ENCODE data around the gene PHLDA2.

Gene PHLDA2

DNA sequence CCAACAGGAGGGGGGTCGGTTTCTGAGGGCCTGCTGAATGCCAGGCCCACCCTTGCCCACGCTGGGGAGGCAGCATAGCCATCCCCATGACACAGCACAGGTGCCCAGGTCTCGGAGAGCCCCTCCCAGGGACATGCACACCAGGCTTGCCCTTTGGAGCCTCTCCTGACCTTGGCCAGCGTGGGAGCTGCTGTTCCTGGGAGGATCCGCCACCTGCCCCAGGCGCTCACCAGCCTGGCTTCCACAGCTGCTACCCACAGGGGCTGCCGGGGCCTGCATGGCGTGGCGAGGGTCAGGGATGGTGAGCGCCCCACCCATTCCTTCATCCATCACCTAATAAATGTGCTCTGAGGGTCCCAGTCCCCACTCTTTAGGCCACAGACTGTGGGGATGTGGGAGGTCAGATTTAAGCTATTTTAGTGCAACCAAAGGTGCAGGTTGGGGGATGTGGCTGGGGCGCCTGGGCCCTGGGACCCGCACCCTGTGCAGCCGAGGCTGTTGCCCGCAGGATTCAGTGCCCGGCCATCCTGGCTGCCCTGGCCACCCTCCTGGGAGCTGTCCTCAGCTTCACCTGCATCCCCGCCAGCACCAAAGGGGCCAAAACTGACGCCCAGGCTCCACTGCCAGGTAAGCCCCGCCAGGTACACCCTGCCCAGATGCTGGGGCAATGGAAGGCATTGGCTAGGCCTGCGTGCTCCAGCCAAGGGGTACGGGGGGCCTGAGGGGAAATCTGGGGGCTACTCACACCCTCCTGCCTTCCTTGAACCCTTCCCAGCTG, 12.9 kb downstream of the PHLDA2 start:
- Histone ChIP-seq H3K36me3 (ENCODE audit: control insufficient read depth, insufficient read depth, low read length) (no peaks in the 10 kb centered on the region), H3K4me1 (ENCODE audit: control insufficient read depth, insufficient read depth, low read length) (peaks cover 2% of the 10 kb centered on the region; the same call in 1 of the 2 replicates), H3K9me3 (ENCODE audit: control insufficient read depth, insufficient read depth, low read length) (no peaks in the 10 kb centered on the region), H3K27ac (ENCODE audit: low read length) (no peak overlapping the region), H3K4me3 (ENCODE audit: low read length) (no peak overlapping the region), H3K27me3 (ENCODE audit: control insufficient read depth, insufficient read depth, low read length) (no peaks in the 10 kb centered on the region)
- no peak for DNase-seq (ENCODE audit: low read depth, low spot score)
- WGBS (ENCODE audit: insufficient coverage, insufficient read length): no CpG with 5 or more reads among the region's 20 CpGs

DNA sequence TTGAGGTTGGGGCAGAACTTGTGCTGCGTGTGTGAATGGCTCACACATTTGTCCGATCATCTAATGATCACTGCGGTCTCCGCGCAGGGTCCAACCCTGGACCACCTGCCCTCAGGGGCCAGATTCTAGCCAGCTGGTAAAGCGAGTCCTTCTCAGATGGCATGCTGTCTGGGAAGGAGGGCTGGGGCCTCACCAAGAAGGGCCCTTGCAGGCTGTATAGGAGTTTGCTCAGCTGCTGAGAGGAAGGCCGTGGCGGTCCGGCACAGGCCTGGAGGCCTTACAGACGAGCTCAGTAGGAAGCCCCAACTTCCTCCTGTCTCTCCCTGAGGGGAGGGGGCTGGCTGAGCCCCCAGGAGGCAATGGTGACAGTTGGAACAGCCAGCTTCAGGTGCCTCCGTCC, 13.7 kb downstream of the PHLDA2 start:
- Histone ChIP-seq H3K4me1 (ENCODE audit: control insufficient read depth, insufficient read depth, low read length) (peaks cover 2% of the 10 kb centered on the region; the same call in 1 of the 2 replicates), H3K9me3 (ENCODE audit: control insufficient read depth, insufficient read depth, low read length) (no peaks in the 10 kb centered on the region), H3K36me3 (ENCODE audit: control insufficient read depth, insufficient read depth, low read length) (no peaks in the 10 kb centered on the region), H3K4me3 (ENCODE audit: low read length) (no peak overlapping the region), H3K27me3 (ENCODE audit: control insufficient read depth, insufficient read depth, low read length) (no peaks in the 10 kb centered on the region), H3K27ac (ENCODE audit: low read length) (no peak overlapping the region)
- no peak for DNase-seq (ENCODE audit: low read depth, low spot score)
- WGBS (ENCODE audit: insufficient coverage, insufficient read length): no CpG with 5 or more reads among the region's 11 CpGs

DNA sequence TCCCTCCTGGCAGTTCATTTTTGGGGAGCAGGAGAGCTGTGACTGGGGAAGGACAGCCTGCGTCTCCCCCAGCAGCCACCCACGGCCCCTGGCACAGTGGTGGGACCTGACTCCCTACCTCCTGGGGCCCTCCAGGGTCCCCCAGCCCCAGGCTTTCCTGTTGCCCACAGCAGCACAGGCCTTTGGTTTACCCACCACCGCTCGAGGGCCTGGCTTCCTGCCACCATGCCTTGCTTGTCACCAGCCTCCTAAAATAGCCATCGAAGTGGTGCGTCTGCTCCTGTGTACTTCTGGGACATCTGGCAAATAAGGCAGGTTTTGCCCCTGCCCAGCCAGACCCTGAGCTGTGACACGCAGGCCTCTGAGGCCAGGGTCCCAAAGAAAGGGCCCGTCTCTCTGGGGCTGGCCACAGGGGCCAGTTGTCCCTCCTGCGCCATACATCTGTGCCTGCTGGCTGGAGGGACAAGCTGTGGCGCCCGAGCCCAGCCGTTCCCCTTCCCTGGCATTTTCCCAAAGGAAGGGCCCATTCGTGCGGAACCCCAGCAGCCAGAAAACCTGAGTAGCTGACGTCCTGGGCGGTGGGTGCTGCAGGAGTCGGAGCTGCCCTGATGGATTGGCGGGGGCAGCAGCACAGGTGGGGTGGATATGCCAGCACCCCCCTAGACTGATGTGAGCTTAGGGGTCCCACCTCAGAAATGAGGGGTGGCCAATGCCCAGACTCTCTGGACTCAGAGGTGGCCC, 14.6 kb downstream of the PHLDA2 start:
- H3K4me1 ChIP-seq (ENCODE audit: control insufficient read depth, insufficient read depth, low read length): peaks cover 2% of the 10 kb centered on the region; the same call in 1 of the 2 replicates
- no peaks in the 10 kb centered on the region for H3K36me3 ChIP-seq (ENCODE audit: control insufficient read depth, insufficient read depth, low read length)
- H3K27ac ChIP-seq (ENCODE audit: low read length): no peak overlapping the region
- no peak overlapping the region for H3K4me3 ChIP-seq (ENCODE audit: low read length)
- no peaks in the 10 kb centered on the region for H3K9me3 ChIP-seq (ENCODE audit: control insufficient read depth, insufficient read depth, low read length)
- no peak for DNase-seq (ENCODE audit: low read depth, low spot score)
- H3K27me3 ChIP-seq (ENCODE audit: control insufficient read depth, insufficient read depth, low read length): no peaks in the 10 kb centered on the region
- WGBS (ENCODE audit: insufficient coverage, insufficient read length): no CpG with 5 or more reads among the region's 18 CpGs

DNA sequence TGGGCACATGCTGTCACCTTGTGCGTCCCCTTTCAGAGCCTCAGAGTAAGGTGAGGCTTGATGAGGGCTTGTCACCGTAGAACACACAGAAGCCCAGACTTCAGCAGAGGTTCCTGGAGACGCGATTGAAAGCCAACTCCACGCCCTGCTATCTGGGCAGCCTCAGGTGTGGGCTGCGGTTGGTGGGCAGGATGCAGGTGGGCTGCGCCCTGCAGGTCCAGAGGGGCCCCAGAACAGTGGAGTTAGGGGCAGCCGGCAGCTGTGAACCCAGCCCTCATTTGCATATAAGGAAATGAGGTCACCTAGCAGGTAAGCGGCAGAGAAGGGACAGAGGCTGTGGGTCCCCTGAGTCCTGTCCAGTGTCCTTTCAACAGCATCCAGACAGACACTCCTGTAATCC, 15.4 kb downstream of the PHLDA2 start:
- H3K4me1 ChIP-seq (ENCODE audit: control insufficient read depth, insufficient read depth, low read length): peaks cover 2% of the 10 kb centered on the region; the same call in 1 of the 2 replicates
- H3K36me3 ChIP-seq (ENCODE audit: control insufficient read depth, insufficient read depth, low read length): no peaks in the 10 kb centered on the region
- no peaks in the 10 kb centered on the region for H3K27me3 ChIP-seq (ENCODE audit: control insufficient read depth, insufficient read depth, low read length)
- no peak for DNase-seq (ENCODE audit: low read depth, low spot score)
- H3K9me3 ChIP-seq (ENCODE audit: control insufficient read depth, insufficient read depth, low read length): no peaks in the 10 kb centered on the region
- no CpG with 5 or more reads among the region's 9 CpGs for WGBS (ENCODE audit: insufficient coverage, insufficient read length)
- H3K27ac ChIP-seq (ENCODE audit: low read length): no peak overlapping the region
- H3K4me3 ChIP-seq (ENCODE audit: low read length): no peak overlapping the region

DNA sequence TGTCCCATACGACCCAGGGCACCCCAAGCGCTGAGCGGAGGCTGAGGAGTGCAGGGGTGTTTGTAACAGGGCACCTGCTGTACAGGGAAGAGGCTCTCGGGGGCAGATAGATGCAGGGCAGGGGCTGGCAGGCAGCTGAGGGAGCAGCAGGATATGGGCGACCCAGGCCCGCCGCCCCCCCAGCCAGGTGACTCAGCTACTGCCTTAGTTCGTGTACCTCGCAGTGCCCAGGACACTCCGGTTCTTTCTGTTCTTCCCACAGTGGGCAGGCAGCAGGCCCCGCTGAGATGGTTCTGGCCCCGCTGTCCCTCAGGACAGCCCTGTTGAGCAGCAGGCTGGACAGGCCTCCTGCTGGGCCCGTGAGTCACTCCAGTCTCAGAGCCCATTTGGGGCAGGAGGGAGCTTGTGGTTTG, 16.2 kb downstream of the PHLDA2 start:
- no peak overlapping the region for H3K27ac ChIP-seq (ENCODE audit: low read length)
- peaks cover 2% of the 10 kb centered on the region; the same call in 1 of the 2 replicates for H3K4me1 ChIP-seq (ENCODE audit: control insufficient read depth, insufficient read depth, low read length)
- no peak for DNase-seq (ENCODE audit: low read depth, low spot score)
- no peaks in the 10 kb centered on the region for H3K27me3 ChIP-seq (ENCODE audit: control insufficient read depth, insufficient read depth, low read length)
- H3K4me3 ChIP-seq (ENCODE audit: low read length): no peak overlapping the region
- no peaks in the 10 kb centered on the region for H3K9me3 ChIP-seq (ENCODE audit: control insufficient read depth, insufficient read depth, low read length)
- H3K36me3 ChIP-seq (ENCODE audit: control insufficient read depth, insufficient read depth, low read length): no peaks in the 10 kb centered on the region
- WGBS (ENCODE audit: insufficient coverage, insufficient read length): no CpG with 5 or more reads among the region's 13 CpGs

DNA sequence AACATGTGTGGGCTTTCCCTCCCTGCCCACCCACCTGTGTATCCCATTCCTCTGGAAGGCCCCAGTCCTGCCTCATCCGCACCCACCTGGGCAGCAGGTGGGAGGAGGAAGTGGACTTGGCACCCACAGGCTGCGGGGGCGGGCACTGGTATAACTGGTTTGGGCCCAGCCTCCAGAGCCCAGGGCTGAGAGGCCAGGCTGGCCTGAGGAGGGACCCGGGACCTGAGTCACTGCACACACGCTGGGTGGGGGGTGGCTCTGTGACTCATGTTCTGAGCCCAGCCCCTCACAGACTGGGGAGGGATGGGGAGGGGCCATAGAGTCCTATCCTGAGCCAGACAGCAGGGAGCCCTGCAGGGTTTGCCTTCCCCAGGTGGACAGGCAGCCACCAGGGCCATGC, 16.7 kb downstream of the PHLDA2 start:
- Histone ChIP-seq H3K36me3 (ENCODE audit: control insufficient read depth, insufficient read depth, low read length) (no peaks in the 10 kb centered on the region), H3K27ac (ENCODE audit: low read length) (no peak overlapping the region), H3K27me3 (ENCODE audit: control insufficient read depth, insufficient read depth, low read length) (no peaks in the 10 kb centered on the region), H3K9me3 (ENCODE audit: control insufficient read depth, insufficient read depth, low read length) (no peaks in the 10 kb centered on the region), H3K4me1 (ENCODE audit: control insufficient read depth, insufficient read depth, low read length) (peaks cover 2% of the 10 kb centered on the region; the same call in 1 of the 2 replicates), H3K4me3 (ENCODE audit: low read length) (no peak overlapping the region)
- WGBS (ENCODE audit: insufficient coverage, insufficient read length): no CpG with 5 or more reads among the region's 5 CpGs
- DNase-seq (ENCODE audit: low read depth, low spot score): no peak

DNA sequence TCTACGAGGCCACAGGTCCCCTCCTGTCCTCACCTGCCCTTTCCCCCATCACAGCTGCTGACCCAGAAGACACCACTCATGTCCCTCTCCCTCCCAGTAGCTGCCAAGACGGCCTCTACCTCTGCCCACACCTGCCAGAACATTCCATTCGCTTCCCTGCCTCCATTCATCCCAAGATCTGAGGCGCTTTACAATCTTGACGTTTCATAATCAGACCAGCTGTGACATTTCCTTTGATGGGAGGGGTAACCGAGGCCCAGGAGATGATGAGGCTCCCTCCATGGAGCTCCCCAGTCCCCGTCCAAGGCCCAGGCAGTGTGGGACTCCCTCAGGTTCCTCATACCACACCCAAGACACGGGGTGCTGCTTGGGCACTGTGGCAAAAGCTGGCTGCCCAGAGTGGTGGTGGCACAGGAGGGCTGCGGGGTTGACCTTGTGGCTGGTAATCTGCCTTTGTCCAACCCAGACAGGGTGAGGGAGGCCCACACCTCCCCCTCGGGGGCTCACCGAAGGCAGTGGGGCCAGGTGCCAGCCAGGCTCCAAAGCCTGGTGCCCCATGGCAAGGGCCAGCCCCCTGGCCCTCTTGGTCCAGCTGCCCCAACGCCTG, 17.3 kb downstream of the PHLDA2 start:
- Histone ChIP-seq H3K27me3 (ENCODE audit: control insufficient read depth, insufficient read depth, low read length) (no peaks in the 10 kb centered on the region), H3K36me3 (ENCODE audit: control insufficient read depth, insufficient read depth, low read length) (no peaks in the 10 kb centered on the region), H3K9me3 (ENCODE audit: control insufficient read depth, insufficient read depth, low read length) (no peaks in the 10 kb centered on the region), H3K4me1 (ENCODE audit: control insufficient read depth, insufficient read depth, low read length) (peaks cover 2% of the 10 kb centered on the region; the same call in 1 of the 2 replicates), H3K4me3 (ENCODE audit: low read length) (no peak overlapping the region), H3K27ac (ENCODE audit: low read length) (no peak overlapping the region)
- DNase-seq (ENCODE audit: low read depth, low spot score): no peak
- whole genome bisulfite sequencing (ENCODE audit: insufficient coverage, insufficient read length): no CpG with 5 or more reads among the region's 12 CpGs

DNA sequence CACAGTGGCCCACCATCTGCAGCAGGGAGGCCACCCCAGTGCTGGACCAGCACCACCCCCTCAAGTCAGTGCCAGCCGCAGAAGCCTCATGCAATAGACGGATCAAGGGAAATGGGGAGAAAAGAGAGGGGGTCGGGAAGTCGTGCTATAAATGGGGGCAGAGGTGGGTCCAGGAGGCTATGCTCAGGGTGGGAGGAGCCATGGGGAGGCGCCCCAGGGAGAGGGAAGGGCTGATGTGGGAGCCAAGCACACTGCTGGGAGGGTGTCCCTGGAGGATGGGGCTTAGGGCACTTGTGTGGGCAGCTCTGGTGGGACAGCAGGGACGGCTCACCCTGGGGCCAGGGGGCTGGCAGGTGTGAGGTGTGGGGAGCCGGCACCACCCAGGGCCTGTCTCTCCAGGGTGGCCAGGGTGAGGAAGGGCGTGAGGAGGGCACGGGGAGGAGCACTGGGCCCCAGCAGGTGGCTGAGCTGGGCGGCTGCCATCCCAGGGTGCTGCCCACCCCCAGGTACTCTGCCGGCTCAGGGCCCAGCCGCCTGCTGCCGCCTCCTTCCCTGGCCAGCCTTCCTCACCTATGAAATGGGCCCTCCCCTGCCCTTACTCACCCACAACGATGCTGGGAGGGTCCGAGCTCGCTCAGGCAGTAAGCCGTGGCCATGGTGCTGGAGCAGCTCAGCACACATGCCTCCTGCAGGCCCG, 18.0 kb downstream of the PHLDA2 start:
- Histone ChIP-seq H3K9me3 (ENCODE audit: control insufficient read depth, insufficient read depth, low read length) (no peaks in the 10 kb centered on the region), H3K36me3 (ENCODE audit: control insufficient read depth, insufficient read depth, low read length) (no peaks in the 10 kb centered on the region), H3K27me3 (ENCODE audit: control insufficient read depth, insufficient read depth, low read length) (no peaks in the 10 kb centered on the region), H3K27ac (ENCODE audit: low read length) (no peak overlapping the region), H3K4me3 (ENCODE audit: low read length) (no peak overlapping the region), H3K4me1 (ENCODE audit: control insufficient read depth, insufficient read depth, low read length) (peaks cover 2% of the 10 kb centered on the region; the same call in 1 of the 2 replicates)
- no CpG with 5 or more reads among the region's 18 CpGs for WGBS (ENCODE audit: insufficient coverage, insufficient read length)
- DNase-seq (ENCODE audit: low read depth, low spot score): no peak

DNA sequence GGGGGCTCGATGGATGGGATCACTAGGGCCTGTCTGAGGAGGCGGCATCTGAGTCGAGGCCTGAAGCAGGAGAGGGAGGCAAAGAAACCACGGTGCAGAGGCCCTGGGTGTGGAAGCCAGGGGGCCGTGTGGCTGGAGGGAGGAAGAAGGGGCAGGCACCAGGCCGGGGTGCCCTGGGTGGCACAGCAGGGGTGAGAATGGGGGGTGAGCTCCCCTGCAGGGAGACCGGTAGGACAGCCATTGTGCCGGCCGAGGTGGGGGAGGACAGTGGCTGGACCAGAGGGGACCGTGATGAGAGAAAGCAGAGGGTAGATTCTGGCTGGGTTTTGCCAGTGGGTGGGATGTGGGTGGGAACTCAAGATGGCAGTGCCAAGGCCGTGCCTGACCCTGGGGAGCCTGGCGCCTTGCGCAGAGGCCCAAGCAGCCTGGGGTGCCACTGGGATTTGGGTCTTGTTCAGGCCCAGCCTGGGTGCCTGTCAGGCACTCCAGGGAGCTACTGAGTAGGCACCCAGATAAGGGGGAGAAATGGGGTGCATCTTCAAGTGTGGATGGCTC, 18.7 kb downstream of the PHLDA2 start:
- no peaks in the 10 kb centered on the region for H3K27me3 ChIP-seq (ENCODE audit: control insufficient read depth, insufficient read depth, low read length)
- no CpG with 5 or more reads among the region's 13 CpGs for WGBS (ENCODE audit: insufficient coverage, insufficient read length)
- peaks cover 2% of the 10 kb centered on the region; the same call in 1 of the 2 replicates for H3K4me1 ChIP-seq (ENCODE audit: control insufficient read depth, insufficient read depth, low read length)
- H3K9me3 ChIP-seq (ENCODE audit: control insufficient read depth, insufficient read depth, low read length): no peaks in the 10 kb centered on the region
- H3K36me3 ChIP-seq (ENCODE audit: control insufficient read depth, insufficient read depth, low read length): no peaks in the 10 kb centered on the region
- H3K4me3 ChIP-seq (ENCODE audit: low read length): no peak overlapping the region
- no peak overlapping the region for H3K27ac ChIP-seq (ENCODE audit: low read length)
- no peak for DNase-seq (ENCODE audit: low read depth, low spot score)

All from iPS DF 6.9 (cell line).